HCT116 (cell line): Measurements from ENCODE around the gene LDB2. TPM values are rescaled to one million over a fixed set of nuclear protein-coding genes. Genes with fewer than 3 reads are reported as not detected.

Source experiments
- ATAC-seq: fragments of 200-7000 bp; cut with Tn5 transposase; 2 replicates; pipeline ENCODE4 v1.9.1; 2020; ENCODE audit warnings: mild to moderate bottlenecking, moderate library complexity
- BruUV-seq: library from RNA; stranded (reverse); fragments of 400-500 nt; replicated peaks from 2 replicates; lab custom pipeline; 2021; lab: Mats Ljungman, UMichigan
- CTCF ChIA-PET: fragments of 300-600 bp; sonication (Branson Sonifier 250); formaldehyde crosslinking; loops from one replicate; lab custom pipeline; 2021; ENCODE audit warnings: antibody characterized with exemption; lab: Charles Lee
- POLR2A ChIA-PET: fragments of 300-600, 350-600 bp; sonication (Branson Sonifier 250); formaldehyde crosslinking; loops from one replicate; lab custom pipeline; 2021; ENCODE audit warnings: antibody characterized with exemption; lab: Charles Lee
- RAD21 ChIA-PET, 2 experiments: fragments of 300-600 bp; sonication (Branson Sonifier 250); formaldehyde crosslinking; loops; one replicate each; lab custom pipeline; 2023; ENCODE audit warnings: low total read pairs in 2 of 2; ENCODE audit not compliant: uncharacterized antibody in 2 of 2, unreplicated experiment in 2 of 2, low non-redundant PET in 1 of 2; lab: Charles Lee
- DNase-seq: peaks from one replicate; pipeline ENCODE4 v3.0.0-alpha.2; 2010; ENCODE audit warnings: low read depth, low spot score
- H2AFZ ChIP-seq: fragments of 200-600 bp; shearing (Covaris generic), sonication (generic); 2 replicates; pipeline ENCODE4 v1.6.1; 2017; ENCODE audit warnings: low read depth, mixed run types, mixed read lengths, antibody characterized with exemption, low read length; ENCODE audit not compliant: poor library complexity, severe bottlenecking
- H3K27ac ChIP-seq: 2 replicates; pipeline ENCODE4 v1.5.1; 2012; ENCODE audit warnings: low read depth, low read length
- H3K27me3 ChIP-seq: fragments of 200-600 bp; sonication (generic); 2 replicates; pipeline ENCODE4 v1.6.1; 2016; ENCODE audit warnings: mixed run types, low read length, mixed read lengths; ENCODE audit not compliant: insufficient read depth
- H3K36me3 ChIP-seq, 2 experiments: fragments of 200-500 bp in 1 of 2; fragments of 200-600 bp in 1 of 2; sonication (Bioruptor generic) in 1 of 2; sonication (generic) in 1 of 2; 2 replicates each; pipeline versions ENCODE4 v1.5.1 to v1.6.1; 2014 to 2016; ENCODE audit warnings: low read length in 2 of 2, inconsistent platforms in 1 of 2, mixed read lengths in 1 of 2, mixed run types in 1 of 2; ENCODE audit not compliant: insufficient read depth in 2 of 2, control insufficient read depth in 1 of 2
- H3K4me1 ChIP-seq, 2 experiments: fragments of 200-600 bp in 1 of 2; sonication (generic) in 1 of 2; 2 replicates each; pipeline versions ENCODE4 v1.5.1 to v1.6.1; 2012 to 2017; ENCODE audit warnings: low read length in 2 of 2, inconsistent platforms in 1 of 2, mild to moderate bottlenecking in 1 of 2, mixed read lengths in 1 of 2, mixed run types in 1 of 2, moderate library complexity in 1 of 2; ENCODE audit not compliant: insufficient read depth in 2 of 2, control insufficient read depth in 1 of 2
- H3K4me2 ChIP-seq: fragments of 200-600 bp; sonication (generic); 2 replicates; pipeline ENCODE4 v1.6.1; 2017; ENCODE audit warnings: mixed run types, low read length, mixed read lengths
- H3K4me3 ChIP-seq, 2 experiments: fragments of 200-600 bp in 1 of 2; sonication (generic) in 1 of 2; replicated peaks in 1 of 2; 2 replicates each; pipeline ENCODE4 v1.5.1; 2011 to 2016; ENCODE audit warnings: low read length in 2 of 2, control low read depth in 1 of 2, low read depth in 1 of 2, mild to moderate bottlenecking in 1 of 2, mixed read lengths in 1 of 2, mixed run types in 1 of 2
- H3K79me2 ChIP-seq: fragments of 200-600 bp; sonication (generic); 2 replicates; pipeline ENCODE4 v1.6.1; 2017; ENCODE audit warnings: mild to moderate bottlenecking, mixed run types, low read length, moderate library complexity, mixed read lengths; ENCODE audit not compliant: insufficient read depth
- H3K9ac ChIP-seq: fragments of 200-600 bp; sonication (generic); 2 replicates; pipeline ENCODE4 v1.6.1; 2016; ENCODE audit warnings: low read length, mixed read lengths
- H3K9me2 ChIP-seq: fragments of 200-600 bp; sonication (generic), shearing (Covaris generic); 2 replicates; pipeline ENCODE4 v1.6.1; 2017; ENCODE audit warnings: mixed run types, mild to moderate bottlenecking, moderate library complexity; ENCODE audit not compliant: insufficient read depth
- H3K9me3 ChIP-seq, 2 experiments: fragments of 200-500 bp in 1 of 2; fragments of 200-600 bp in 1 of 2; sonication (Bioruptor generic) in 1 of 2; sonication (generic) in 1 of 2; 2 replicates each; pipeline ENCODE4 v1.6.1; 2014 to 2017; ENCODE audit warnings: low read length in 2 of 2, mixed read lengths in 2 of 2, inconsistent platforms in 1 of 2, low read depth in 1 of 2, mild to moderate bottlenecking in 1 of 2, mixed run types in 1 of 2, moderate library complexity in 1 of 2; ENCODE audit not compliant: control insufficient read depth in 1 of 2, insufficient read depth in 1 of 2
- H4K20me1 ChIP-seq: fragments of 200-600 bp; sonication (generic), shearing (Covaris generic); 2 replicates; pipeline ENCODE4 v1.6.1; 2017; ENCODE audit warnings: mixed run types, mild to moderate bottlenecking, moderate library complexity; ENCODE audit not compliant: insufficient read depth
- CBX3 ChIP-seq: IDR thresholded peaks from 2 replicates; pipeline ENCODE4 v1.6.1; 2012; ENCODE audit warnings: low read depth
- EGR1 ChIP-seq: IDR thresholded peaks from 2 replicates; pipeline ENCODE4 v1.6.1; 2012; ENCODE audit warnings: low read depth
- ELF1 ChIP-seq: IDR thresholded peaks from 2 replicates; pipeline ENCODE4 v1.6.1; 2012; ENCODE audit warnings: low read depth, borderline replicate concordance
- EZH2 ChIP-seq: fragments of 200-600 bp; sonication (generic); IDR thresholded peaks from 2 replicates; pipeline ENCODE4 v1.6.1; 2017; ENCODE audit warnings: antibody characterized with exemption, mixed run types
- EZH2phosphoT487 ChIP-seq: fragments of 200-600 bp; IDR thresholded peaks from 2 replicates; pipeline ENCODE4 v1.6.1; 2018; ENCODE audit warnings: antibody characterized with exemption, borderline replicate concordance
- JUND ChIP-seq: IDR thresholded peaks from 2 replicates; pipeline ENCODE4 v1.6.1; 2012
- POLR2A ChIP-seq: IDR thresholded peaks from 2 replicates; pipeline ENCODE4 v1.7.0; 2011; ENCODE audit warnings: borderline replicate concordance; ENCODE audit not compliant: insufficient read depth, insufficient read length; ENCODE audit errors: extremely low read depth
- POLR2AphosphoS5 ChIP-seq: IDR thresholded peaks from 2 replicates; pipeline ENCODE4 v1.6.1; 2011; ENCODE audit warnings: mild to moderate bottlenecking, low read depth, low read length, moderate library complexity
- RAD21 ChIP-seq: IDR thresholded peaks from 2 replicates; pipeline ENCODE4 v1.6.1; 2012; ENCODE audit warnings: low read depth, mild to moderate bottlenecking
- SIN3A ChIP-seq: IDR thresholded peaks from 2 replicates; pipeline ENCODE4 v1.6.1; 2012; ENCODE audit warnings: low read depth
- SP1 ChIP-seq: IDR thresholded peaks from 2 replicates; pipeline ENCODE4 v1.6.1; 2012; ENCODE audit warnings: low read depth
- SRF ChIP-seq: IDR thresholded peaks from 2 replicates; pipeline ENCODE4 v1.6.1; 2012; ENCODE audit warnings: low read depth
- TCF7L2 ChIP-seq: IDR thresholded peaks from 2 replicates; pipeline ENCODE4 v1.7.0; 2011; ENCODE audit warnings: borderline replicate concordance, inconsistent platforms; ENCODE audit not compliant: insufficient read depth, insufficient read length; ENCODE audit errors: extremely low read depth
- ZFX ChIP-seq: fragments of 450-650 bp; IDR thresholded peaks from 2 replicates; pipeline ENCODE4 v1.6.1; 2017
- ZNF274 ChIP-seq: fragments of 200-500 bp; sonication (Bioruptor generic); IDR thresholded peaks from 2 replicates; pipeline ENCODE4 v1.6.1; 2014; ENCODE audit warnings: mild to moderate bottlenecking, low read depth, low read length, inconsistent platforms
- intact Hi-C: fragments of 100-400 bp; cut with micrococcal nuclease; formaldehyde crosslinking; loops from 2 replicates; pipeline ENCODE4 v1.10.0; 2022
- total RNA-seq: library from RNA; stranded (reverse); gene quantifications from one replicate; pipeline ENCODE4 v1.2.1, GENCODE V29; 2021; ENCODE audit not compliant: unreplicated experiment
- TF ChIP-seq, protein P1 (sequence below): IDR thresholded peaks from 2 replicates; pipeline ENCODE4 v1.6.1; 2011; ENCODE audit warnings: mild to moderate bottlenecking, low read length, moderate library complexity; ENCODE audit not compliant: insufficient replicate concordance; ENCODE audit errors: extremely low read depth
- TF ChIP-seq, protein P2 (sequence below), 3 experiments: fragments of 200-600 bp in 1 of 3; sonication (generic) in 1 of 3; IDR thresholded peaks in 2 of 3; conservative IDR thresholded peaks in 1 of 3; 2 replicates each; pipeline ENCODE4 v1.5.1; 2012 to 2017; ENCODE audit warnings: low read depth in 2 of 3, low read length in 2 of 3, antibody characterized with exemption in 1 of 3, borderline replicate concordance in 1 of 3, control low read depth in 1 of 3, mild to moderate bottlenecking in 1 of 3, mixed read lengths in 1 of 3, mixed run types in 1 of 3, moderate library complexity in 1 of 3; ENCODE audit not compliant: insufficient read depth in 1 of 3
- TF ChIP-seq, protein P3 (sequence below): IDR thresholded peaks from 2 replicates; pipeline ENCODE4 v1.6.1; 2012

The LDB2 gene
- total RNA-seq, 1 experiment from 2014 or later: 0.12 TPM

DNA sequence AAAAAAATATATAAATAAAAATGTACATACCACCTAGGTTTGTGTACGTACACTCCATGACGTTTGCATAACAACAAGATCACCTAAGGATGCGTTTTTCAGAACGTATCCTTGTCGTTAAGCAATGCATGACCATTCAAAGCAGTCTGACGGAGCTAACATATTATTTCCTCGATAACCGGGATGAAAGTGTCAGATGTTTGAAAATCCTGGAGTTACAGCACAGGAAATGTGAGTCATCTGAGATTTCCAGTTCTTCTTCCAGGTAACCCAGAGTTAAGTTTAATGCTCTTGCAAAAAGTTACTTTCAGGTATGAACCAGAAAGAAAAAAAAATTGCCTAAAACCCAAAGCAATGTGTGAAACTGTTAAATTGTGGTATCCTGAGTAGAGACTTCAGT is 107.9 kb downstream of the LDB2 start:
- H3K79me2 ChIP-seq: no peaks in the 10 kb centered on the region
- no peak overlapping the region for H3K4me2 ChIP-seq
- ATAC-seq: no peak
- no peak for DNase-seq
- H3K4me3 ChIP-seq: no peak overlapping the region
- no peaks in the 10 kb centered on the region for H3K9me2 ChIP-seq
- CTCF ChIA-PET: no interaction called here
- no peak overlapping the region for H3K9ac ChIP-seq
- no peaks in the 10 kb centered on the region for H3K4me1 ChIP-seq
- intact Hi-C loops: no loop called here
- H3K36me3 ChIP-seq: no peaks in the 10 kb centered on the region
- H3K9me3 ChIP-seq: no peaks in the 10 kb centered on the region
- POLR2A ChIA-PET: no interaction called here
- BruUV-seq: no TSS peak
- RAD21 ChIA-PET: no interaction called here
- H2AFZ ChIP-seq: no peak overlapping the region
- no peak for TF ChIP-seq POLR2A
- peaks cover 9% of the 10 kb centered on the region; the same call in 1 of the 2 replicates for H3K27me3 ChIP-seq
- no peak overlapping the region for H3K27ac ChIP-seq
- no peaks in the 10 kb centered on the region for H4K20me1 ChIP-seq

DNA sequence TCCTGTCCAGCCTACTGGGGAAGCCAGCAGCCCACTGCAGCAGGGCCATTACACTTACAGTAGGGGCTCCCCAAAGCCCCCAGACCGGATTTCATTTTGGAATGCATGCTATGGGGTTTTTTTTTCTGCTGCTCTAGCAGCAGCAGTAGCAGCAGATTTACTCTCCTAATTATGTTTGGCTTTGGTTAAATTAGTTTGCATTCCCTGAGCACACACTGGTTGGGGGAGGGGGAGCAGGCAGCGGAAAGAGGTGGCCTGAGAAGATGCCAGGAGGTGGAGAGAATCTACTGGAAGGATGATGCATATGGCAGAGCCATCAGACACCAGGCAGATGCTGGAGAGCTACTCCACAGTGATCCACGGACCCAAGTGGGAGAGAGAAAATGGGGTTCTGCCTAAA is 109.6 kb downstream of the LDB2 start:
- Histone ChIP-seq H3K79me2 (no peaks in the 10 kb centered on the region), H3K27ac (no peak overlapping the region), H3K4me1 (no peaks in the 10 kb centered on the region), H4K20me1 (no peaks in the 10 kb centered on the region), H3K27me3 (0 out of 2 replicates have a peak, but pooled peaks cover 9% of the 10 kb centered on the region), H3K9ac (no peak overlapping the region), H3K9me2 (no peaks in the 10 kb centered on the region), H3K36me3 (no peaks in the 10 kb centered on the region), H2AFZ (no peak overlapping the region)
- no peak for ATAC-seq
- RAD21 ChIA-PET: no interaction called here
- intact Hi-C loops: no loop called here
- POLR2A ChIA-PET: no interaction called here
- CTCF ChIA-PET: no interaction called here
- TF ChIP-seq EZH2 (no peak), TCF7L2 (no peak), CBX3 (no peak), ZNF274 (no peak), SRF (no peak), JUND (no peak), RAD21 (no peak), POLR2AphosphoS5 (no peak), SP1 (no peak), POLR2A (no peak), ELF1 (no peak), EZH2phosphoT487 (no peak), ZFX (no peak), SIN3A (no peak), EGR1 (no peak)
- TF ChIP-seq, protein P1, sequence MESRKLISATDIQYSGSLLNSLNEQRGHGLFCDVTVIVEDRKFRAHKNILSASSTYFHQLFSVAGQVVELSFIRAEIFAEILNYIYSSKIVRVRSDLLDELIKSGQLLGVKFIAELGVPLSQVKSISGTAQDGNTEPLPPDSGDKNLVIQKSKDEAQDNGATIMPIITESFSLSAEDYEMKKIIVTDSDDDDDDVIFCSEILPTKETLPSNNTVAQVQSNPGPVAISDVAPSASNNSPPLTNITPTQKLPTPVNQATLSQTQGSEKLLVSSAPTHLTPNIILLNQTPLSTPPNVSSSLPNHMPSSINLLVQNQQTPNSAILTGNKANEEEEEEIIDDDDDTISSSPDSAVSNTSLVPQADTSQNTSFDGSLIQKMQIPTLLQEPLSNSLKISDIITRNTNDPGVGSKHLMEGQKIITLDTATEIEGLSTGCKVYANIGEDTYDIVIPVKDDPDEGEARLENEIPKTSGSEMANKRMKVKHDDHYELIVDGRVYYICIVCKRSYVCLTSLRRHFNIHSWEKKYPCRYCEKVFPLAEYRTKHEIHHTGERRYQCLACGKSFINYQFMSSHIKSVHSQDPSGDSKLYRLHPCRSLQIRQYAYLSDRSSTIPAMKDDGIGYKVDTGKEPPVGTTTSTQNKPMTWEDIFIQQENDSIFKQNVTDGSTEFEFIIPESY: no peak
- TF ChIP-seq, protein P2, sequence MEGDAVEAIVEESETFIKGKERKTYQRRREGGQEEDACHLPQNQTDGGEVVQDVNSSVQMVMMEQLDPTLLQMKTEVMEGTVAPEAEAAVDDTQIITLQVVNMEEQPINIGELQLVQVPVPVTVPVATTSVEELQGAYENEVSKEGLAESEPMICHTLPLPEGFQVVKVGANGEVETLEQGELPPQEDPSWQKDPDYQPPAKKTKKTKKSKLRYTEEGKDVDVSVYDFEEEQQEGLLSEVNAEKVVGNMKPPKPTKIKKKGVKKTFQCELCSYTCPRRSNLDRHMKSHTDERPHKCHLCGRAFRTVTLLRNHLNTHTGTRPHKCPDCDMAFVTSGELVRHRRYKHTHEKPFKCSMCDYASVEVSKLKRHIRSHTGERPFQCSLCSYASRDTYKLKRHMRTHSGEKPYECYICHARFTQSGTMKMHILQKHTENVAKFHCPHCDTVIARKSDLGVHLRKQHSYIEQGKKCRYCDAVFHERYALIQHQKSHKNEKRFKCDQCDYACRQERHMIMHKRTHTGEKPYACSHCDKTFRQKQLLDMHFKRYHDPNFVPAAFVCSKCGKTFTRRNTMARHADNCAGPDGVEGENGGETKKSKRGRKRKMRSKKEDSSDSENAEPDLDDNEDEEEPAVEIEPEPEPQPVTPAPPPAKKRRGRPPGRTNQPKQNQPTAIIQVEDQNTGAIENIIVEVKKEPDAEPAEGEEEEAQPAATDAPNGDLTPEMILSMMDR (IDR thresholded peaks at IDR 0.05 in 2 of 3, conservative IDR thresholded peaks at IDR 0.05 in 1 of 3; ENCODE audit: borderline replicate concordance in 1 of 3, insufficient read depth in 1 of 3, low read depth in 2 of 3, low read length in 2 of 3): no peak
- TF ChIP-seq, protein P3, sequence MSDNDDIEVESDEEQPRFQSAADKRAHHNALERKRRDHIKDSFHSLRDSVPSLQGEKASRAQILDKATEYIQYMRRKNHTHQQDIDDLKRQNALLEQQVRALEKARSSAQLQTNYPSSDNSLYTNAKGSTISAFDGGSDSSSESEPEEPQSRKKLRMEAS: no peak
- TF ChIP-seq, all 23 proteins: peak for 0
- Histone ChIP-seq H3K4me3 (no peak overlapping the region), H3K4me2 (no peak overlapping the region), H3K9me3 (no peaks in the 10 kb centered on the region)
- no TSS peak for BruUV-seq
- DNase-seq: no peak
